Measurements from ENCODE around the gene DNMBP.

The DNMBP gene

DNA sequence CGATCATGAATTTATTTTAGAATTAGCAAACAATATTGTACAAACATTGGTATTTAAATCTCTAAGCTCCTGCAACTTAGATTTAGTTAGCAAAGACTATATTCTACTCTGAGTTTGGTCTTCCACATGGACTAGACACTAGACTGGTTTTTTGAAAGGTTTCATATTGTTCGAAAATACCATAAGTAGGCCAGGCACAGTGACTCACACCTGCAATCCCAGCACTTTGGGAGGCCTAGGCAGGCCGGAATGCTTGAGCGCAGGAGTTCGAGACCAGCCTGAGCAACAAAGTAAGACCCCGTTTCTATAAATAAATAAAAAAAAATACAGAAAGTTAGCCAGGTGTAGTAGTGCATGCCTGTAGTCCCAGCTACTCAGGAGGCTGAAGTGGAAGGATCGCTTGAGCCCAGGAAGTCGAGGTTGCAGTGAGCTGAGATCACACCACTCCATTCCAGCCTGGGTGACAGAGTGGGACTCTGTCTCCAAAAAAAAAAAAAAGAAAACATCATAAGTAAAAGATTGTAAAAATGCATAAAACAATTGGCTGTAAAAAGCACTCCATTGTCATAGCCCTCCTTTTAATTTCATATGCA lies 154.2 kb downstream of the DNMBP start:
- DNase-seq: no peak

DNA sequence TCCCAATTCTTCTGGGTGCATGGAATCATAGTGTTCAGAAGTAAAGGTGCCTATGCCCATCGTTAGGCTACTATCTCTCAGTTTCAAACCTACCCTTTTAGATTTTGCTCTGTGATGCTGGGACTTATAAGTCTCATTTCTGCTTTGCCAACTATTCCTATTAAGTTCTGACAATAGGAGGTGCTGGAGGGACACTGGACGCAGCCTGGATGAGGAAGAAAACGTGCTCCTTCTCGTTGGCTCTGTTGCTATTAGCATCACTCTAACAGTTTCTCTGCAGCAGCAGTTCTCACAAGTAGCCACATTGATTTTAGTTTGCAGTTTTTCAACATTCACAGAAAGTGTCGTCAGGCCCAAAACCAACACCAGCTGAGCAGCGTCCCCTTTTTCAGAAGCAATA lies 154.9 kb downstream of the DNMBP start:
- DNase-seq: no peak

DNA sequence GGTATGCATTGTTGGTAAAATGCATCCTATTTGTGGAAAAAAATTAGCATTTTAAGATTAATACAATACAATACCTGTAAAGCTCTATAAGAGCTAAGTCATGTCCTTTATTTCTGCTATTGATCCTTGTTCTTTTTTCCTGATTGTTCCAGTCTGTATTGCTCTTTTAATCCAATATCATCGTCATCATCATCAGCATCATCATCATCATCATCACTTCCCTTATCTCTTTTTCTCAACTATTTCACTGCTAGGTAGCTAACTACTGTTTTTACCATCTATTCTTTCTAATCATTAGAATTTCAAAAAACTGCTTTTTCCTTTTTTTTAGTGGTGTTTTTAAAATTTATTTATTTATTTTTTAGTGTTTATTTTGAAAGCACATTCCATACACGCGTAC lies 156.1 kb downstream of the DNMBP start:
- no peak for DNase-seq

DNA sequence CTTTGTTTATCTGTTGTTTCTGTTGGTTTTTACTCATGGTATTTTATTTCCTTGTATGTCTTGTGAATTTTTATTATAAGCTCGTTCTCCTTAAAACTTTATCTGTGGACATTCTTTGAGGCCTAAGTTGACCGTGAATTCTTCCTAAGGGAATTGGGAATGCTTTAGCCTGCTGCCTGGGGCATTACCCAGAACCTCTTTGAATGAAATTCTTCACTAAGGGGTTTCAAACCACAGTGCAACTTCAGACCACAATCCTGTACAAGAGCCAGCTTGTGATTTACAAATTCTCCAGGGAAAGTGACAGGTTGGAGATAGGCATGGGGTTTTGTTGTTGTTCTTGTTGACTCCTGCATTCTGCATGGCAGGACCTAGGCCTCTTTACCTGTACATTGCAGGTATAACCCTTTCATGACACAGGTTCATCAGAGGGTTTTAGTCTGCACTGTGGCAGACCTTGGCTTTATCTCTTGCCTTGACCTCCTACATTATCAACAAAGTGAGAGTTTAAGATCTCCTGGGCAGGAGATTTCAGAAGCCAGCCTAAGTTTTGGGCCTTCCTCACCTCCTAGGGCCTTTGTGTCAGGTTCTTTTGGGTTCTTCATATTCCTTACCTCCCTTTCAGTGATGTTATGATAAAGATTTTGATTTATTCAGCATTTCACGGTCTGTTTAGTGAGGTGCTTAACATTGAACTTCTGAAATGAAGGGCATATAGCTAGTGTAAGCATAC lies 157.1 kb downstream of the DNMBP start:
- no peak for DNase-seq

DNA sequence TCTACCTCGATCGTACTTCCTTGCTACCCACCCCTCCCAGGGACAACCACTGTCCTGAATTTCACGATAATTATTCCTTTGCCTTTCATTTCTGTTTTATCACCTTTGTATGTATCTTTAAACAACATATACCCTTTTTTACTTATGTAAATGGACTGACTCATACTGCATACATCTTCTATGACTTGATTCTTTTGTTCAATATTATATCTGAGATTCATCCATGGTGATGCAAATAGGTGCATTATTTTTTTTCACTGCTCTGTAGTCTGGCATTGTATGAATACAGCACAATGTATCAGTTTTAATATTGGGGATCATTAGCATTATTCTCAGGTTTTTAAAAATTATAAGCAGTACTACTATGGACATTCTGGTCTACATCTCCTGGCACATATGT lies 157.9 kb downstream of the DNMBP start:
- DNase-seq: no peak

DNA sequence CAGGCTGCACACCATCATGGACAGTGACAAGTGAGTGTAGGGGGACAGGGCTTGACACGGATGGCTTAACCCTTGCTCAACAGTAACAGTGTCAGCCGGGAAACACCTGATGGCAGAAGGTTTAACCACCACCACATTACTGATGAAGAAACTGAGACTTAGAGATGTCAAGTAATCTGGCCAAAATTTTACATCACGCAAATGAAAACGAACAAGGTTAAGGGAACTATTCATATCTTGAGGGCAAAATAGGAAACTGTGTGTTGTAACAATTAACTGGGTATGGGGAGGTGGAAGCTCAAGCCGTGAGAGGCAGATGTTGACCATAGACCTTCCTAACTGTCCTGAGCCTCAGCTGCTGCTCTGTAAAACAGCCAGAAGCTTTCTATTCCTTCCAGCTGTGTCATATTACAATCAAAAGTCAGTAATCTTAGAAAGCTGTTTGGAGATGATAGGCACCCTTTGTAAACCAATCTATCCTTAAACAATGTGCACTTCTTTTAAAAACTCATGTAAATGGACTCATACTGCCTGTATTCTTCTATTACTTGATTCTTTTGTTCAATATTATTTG lies 158.9 kb downstream of the DNMBP start:
- DNase-seq: no peak

DNA sequence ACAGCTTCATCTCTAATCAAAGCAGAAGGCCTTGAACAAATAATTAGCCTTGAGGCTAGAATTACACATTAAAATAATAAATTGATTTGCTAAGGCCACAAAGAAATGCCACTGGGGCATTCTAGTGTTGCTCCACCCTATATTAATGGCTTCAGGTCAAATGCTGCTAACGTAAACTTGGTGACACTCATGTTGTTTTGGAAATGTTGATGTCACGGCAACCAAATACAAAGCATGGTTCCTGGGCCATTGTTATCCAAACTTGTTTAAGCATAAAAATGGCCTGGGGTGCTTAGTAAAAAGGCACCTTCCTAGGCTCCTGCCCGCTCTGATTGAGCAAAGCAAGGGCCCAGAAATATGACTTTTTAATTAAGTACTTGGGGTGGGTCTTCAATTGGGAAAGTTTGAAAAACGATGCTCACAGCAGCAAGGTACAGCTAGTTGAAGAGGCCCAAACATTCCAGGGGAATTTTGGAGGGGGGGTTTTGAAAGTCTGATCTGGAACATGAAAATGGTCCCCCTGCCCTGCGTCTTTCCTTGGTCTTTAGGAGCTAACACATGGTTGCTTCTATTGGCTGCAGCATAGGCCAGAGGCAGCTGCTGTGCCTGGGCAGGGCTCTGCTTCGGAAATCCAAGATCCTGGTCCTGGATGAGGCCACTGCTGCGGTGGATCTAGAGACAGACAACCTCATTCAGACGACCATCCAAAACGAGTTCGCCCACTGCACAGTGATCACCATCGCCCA lies 159.6 kb downstream of the DNMBP start:
- no peak for DNase-seq

DNA sequence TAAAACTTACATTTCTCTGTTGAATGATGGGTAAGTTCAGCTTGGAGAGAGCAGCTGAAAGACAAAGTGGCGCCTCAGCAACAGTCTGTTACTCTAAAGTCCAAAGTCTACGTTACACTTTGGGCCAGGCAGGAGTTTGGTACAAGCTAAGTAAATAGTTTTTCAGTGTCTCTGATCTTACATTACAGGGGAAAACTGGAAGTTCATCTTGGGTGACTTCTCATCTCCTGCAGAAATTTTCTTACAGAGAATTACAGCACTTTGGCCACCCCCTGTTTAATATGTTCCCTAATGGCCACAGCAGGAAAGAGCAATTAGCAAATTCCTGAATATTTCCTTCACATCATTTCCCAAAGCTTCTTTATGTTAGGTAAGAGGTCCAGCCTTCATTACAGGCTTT lies 160.2 kb downstream of the DNMBP start:
- DNase-seq: no peak

DNA sequence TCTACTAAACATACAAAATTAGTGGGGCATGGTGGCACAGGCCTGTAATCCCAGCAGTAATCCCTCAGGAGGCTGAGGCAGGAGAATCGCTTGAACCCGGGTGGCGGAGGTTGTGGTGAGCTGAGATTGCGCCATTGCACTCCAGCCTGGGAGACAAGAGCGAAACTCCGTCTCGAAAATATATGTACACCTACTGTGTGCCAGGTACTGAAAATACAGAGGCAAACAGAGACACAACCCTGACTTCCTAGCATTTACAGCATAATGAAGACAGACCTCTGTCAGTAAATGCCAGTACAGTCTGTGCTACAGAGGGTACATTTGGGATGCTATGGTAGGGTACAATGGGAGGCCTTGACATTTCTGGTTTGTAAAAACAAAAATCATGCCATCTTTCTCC lies 160.7 kb downstream of the DNMBP start:
- no peak for DNase-seq

DNA sequence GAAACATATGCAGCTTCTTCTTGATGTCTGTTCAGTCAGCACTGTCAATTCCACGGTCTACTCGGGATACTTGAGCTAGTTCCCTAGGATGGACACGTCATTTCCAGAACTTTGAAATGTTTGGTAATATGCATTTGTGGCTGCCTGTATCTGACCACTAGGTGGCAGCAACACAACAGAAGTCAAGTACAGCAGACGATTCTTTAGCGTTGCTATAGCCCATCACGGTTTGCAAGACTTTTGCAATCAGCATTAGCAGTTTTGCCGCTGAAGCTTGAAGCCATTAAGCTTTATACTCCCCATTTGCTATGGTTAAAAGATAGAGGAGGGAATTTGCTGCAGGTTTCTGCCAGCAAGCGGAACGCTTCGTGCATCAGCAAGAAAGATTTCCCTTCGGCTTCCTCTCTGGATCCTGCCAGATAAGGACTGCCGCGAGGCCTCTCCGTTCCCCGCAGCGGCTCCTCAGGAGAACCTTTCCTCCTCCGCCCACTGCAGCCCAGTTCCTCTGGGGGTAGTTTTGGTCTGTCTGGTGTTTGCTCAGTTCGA lies 163.8 kb downstream of the DNMBP start:
- peak; percentile 75 to 77 for DNase-seq

DNA sequence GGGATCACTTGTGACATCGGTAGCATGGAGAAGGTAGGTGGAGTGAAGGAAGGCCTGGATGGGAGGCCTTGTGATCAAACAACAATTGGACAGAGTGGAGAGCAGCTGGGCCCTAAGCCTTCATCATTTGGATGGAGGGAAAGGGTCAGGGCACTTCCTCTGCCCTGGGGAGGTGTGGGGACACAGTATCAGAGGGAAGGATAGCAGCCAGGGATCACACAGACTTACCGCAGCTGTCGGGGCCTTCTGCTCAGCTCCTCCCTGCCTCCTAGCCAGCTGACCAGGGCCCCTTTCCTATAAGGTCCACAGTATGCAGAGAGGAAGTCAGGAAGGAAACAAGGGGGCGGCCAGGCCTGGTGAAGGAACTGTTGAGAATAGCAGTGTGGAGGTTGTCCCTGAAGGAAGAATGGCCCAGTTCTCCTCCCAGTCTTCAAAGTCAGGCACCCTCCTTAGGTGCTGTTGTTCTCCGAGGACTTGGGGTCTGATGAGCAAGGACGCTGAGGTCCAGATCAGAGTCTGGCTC lies 165.3 kb downstream of the DNMBP start:
- DNase-seq: no peak

DNA sequence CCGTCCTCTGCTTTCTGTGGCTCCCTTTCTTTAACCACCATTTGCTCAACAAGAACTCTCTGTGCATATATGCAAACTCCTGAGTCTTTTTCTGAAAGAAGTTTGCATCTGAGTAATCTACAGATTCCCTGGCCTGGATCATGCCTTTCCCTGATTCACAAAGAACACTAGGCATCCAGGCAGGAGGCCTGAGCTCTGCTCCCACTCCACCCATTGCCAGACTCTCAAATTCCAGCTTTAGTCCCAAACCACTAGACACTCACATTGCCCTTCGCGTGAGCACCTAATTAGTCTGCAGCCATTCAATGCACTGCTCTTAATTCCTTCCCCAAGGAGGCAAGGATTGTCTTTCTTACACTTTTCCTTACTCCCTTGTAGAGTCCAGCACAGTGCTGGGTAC lies 166.4 kb downstream of the DNMBP start:
- no peak for DNase-seq

DNA sequence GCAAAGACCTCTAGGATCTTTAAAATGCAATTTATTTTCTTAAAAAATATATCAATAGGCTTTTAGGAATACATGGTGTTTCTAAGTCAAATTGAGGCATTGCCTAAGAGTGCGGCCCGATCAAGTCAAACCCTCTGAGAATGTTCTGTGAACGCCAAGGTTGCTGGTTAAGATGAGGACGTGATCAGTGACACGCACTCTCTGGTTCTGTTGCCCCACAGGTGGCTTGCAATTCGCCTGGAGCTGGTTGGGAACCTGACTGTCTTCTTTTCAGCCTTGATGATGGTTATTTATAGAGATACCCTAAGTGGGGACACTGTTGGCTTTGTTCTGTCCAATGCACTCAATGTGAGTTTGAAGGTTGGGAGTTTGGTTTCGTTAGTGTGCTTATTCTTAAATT lies 168.0 kb downstream of the DNMBP start:
- DNase-seq: no peak

DNA sequence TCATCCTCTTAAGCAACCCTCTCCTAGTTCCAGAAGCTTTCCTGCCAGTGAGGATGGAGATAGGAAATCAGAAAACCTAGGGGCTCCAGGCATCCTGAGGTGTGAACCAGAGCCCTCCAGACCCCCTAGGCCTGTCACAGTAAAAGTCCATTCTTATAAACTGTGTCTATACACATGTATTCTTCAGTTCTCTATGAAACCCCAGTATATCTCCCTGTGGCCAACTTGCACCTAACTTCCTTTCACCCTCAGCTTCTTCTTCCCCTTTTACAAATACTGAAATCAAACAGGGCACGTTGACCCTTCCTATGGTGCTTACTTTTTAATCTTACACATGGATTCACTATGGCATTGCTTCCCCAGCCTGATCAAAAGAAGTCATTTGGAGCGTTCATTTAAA lies 168.9 kb downstream of the DNMBP start:
- peak in 1 of 2 experiments; percentile 9 for DNase-seq

DNA sequence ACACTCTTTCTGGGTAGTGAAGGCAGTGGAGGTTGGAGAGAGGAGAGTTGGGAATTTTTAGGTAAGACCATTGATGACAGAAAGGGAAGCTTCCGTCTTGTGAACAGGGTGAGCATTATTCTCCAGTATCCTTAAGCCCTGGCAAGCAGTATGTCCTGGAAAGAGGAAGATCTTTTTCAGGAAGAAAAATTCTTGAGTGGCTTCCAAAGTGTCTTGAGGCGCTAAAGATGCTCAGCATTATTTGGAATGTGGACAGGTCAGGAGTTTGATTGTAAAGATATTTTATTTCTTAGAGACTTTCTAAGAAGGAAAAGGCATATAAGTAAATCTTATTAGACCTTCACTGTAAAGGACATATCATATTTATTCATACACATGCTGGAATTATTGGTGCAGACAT lies 173.0 kb downstream of the DNMBP start:
- no peak for DNase-seq

DNA sequence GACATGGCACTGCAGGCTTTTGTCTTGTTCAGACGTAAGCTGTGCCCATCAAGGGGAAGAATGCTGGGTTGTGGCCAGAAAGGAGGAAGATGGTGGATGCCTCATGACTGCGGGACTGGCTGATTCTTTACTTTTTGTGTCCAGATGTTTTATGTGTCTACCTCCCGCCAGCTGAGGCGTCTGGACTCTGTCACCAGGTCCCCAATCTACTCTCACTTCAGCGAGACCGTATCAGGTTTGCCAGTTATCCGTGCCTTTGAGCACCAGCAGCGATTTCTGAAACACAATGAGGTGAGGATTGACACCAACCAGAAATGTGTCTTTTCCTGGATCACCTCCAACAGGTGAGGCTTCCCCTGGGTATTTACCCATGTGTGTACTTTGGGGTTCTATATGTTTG lies 173.8 kb downstream of the DNMBP start:
- DNase-seq: no peak

DNA sequence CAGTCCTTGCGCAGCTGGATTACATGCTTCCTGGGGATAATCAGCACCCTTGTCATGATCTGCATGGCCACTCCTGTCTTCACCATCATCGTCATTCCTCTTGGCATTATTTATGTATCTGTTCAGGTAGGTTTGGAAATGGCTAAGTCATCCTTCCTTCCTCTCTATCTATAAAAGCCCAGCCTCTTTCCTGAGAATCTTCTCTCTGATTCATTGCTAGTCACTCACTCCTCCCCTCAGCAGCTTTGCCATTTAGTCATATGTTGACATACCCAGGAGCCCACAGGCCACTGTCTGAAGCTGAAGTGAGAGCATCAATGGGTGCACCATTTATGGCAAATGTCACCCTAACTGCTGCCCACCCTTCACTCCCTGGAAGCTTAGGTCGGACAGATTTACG lies 175.3 kb downstream of the DNMBP start:
- DNase-seq: no peak

DNA sequence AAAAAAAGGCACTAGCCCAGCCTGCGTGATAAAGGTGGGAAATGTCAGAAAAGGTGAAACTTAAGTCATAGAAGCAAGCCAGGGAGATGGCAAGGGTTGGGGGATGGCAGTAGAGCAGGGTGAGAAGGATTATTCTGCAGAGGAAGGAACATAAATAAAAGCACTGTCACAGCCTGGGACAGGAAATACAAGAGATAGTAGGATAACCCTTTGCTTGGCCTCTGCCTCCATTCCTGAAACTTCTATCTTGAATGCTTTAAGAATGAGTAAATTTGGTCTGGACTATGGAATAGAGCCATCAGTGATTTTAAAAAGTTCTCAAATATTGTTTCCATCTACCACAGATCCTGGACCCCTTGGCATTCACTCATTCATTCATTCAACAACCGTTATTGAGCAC lies 177.3 kb downstream of the DNMBP start:
- no peak for DNase-seq

DNA sequence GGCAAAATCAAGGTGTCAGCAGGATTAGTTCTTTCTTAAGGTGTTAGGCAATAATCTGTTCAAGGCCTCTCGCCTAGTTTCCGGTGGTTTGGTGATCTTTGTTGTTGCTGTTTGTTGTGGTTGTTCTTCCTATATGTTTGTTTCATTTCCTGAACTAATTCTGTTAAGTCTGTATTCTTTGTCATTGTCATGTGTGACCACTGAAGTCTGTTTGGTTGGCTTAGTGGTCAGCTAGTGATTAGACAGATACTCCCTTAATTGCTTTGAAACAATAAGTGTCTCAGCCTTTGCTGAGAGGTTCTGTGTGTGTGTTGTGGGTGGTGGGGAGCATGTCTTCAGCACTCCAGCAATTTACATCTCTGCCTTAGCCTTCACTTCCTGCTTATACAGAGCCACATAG lies 181.3 kb downstream of the DNMBP start:
- DNase-seq: no peak

DNA sequence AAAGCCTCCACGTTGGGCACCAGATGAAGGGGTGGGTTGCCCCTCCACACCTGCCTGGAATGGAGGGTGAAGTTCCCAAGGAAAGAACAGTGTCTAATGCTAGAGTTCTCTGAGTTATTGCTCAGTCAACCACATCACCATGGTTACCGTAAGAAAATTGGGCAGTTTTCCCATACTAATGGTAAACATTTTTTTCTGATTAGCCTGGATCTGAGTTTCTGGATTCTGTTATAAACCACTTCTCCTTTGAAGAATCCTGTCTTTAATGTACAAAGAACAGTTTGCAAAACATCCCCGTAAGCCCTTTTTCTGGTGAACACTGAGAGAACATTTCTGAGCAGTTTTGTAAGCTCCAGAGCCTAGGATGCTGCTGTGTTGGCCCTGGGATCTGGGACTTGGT lies 181.8 kb downstream of the DNMBP start:
- DNase-seq: no peak

Data from AML-193 (cell line).